SU-DHL-6 (cell line): ENCODE results near the gene RAB26.
"Not testable (repeated sequence)": the region's sequence is repeated elsewhere in the genome, so short reads cannot be mapped to it uniquely, and the experiment has no call there.

Experiments
- H2AFZ ChIP-seq: fragments of 200-600 bp; sonication (generic); 2 replicates; pipeline ENCODE4 v1.6.1; 2014; ENCODE audit warnings: low read depth, mild to moderate bottlenecking, moderate library complexity, mixed read lengths, antibody characterized with exemption, low read length; ENCODE audit not compliant: severe bottlenecking
- H3F3A ChIP-seq: fragments of 200-600 bp; shearing (Covaris generic); 2 replicates; pipeline ENCODE4 v1.6.0; 2016; ENCODE audit warnings: antibody characterized with exemption, mild to moderate bottlenecking; ENCODE audit not compliant: insufficient read depth
- H3K27ac ChIP-seq: fragments of 200-600 bp; sonication (generic); 2 replicates; pipeline ENCODE4 v1.5.1; 2016; ENCODE audit warnings: low read depth, mild to moderate bottlenecking, low read length, moderate library complexity, mixed read lengths
- H3K27me3 ChIP-seq: fragments of 200-600 bp; sonication (generic), shearing (Covaris generic); 2 replicates; pipeline ENCODE4 v1.6.0; 2014; ENCODE audit warnings: mild to moderate bottlenecking, low read length
- H3K36me3 ChIP-seq: fragments of 200-600 bp; sonication (generic); 2 replicates; pipeline ENCODE4 v1.6.1; 2014; ENCODE audit warnings: mild to moderate bottlenecking, low read length, mixed read lengths
- H3K4me2 ChIP-seq: fragments of 300-600, 200-600 bp; shearing (Covaris generic), sonication (generic); 2 replicates; pipeline ENCODE4 v1.6.0; 2014; ENCODE audit warnings: low read length, low read depth, mild to moderate bottlenecking; ENCODE audit not compliant: poor library complexity, severe bottlenecking
- H3K4me3 ChIP-seq: fragments of 200-600 bp; sonication (generic); 2 replicates; pipeline ENCODE4 v1.5.1; 2014; ENCODE audit warnings: antibody characterized with exemption, low read length, mild to moderate bottlenecking, mixed read lengths; ENCODE audit not compliant: insufficient read depth, poor library complexity, severe bottlenecking
- H3K79me2 ChIP-seq: fragments of 200-600 bp; sonication (generic); 2 replicates; pipeline ENCODE4 v1.6.1; 2014; ENCODE audit warnings: mild to moderate bottlenecking, low read length, moderate library complexity; ENCODE audit not compliant: insufficient read depth
- H3K9ac ChIP-seq: fragments of 200-600 bp; sonication (generic); 2 replicates; pipeline ENCODE4 v1.7.0; 2014; ENCODE audit warnings: mild to moderate bottlenecking, low read length
- H3K9me2 ChIP-seq: fragments of 200-600 bp; sonication (generic); replicated peaks from 2 replicates; pipeline ENCODE4 v1.6.1; 2014; ENCODE audit warnings: low read length; ENCODE audit not compliant: insufficient read depth
- H3K9me3 ChIP-seq: fragments of 200-600 bp; sonication (generic); 2 replicates; pipeline ENCODE4 v1.6.1; 2014; ENCODE audit warnings: low read length, mixed read lengths; ENCODE audit not compliant: insufficient read depth
- H4K20me1 ChIP-seq: fragments of 200-600 bp; sonication (generic); 2 replicates; pipeline ENCODE4 v1.6.1; 2014; ENCODE audit warnings: low read depth, mild to moderate bottlenecking, antibody characterized with exemption, low read length, moderate library complexity, mixed read lengths

The RAB26 gene

DNA sequence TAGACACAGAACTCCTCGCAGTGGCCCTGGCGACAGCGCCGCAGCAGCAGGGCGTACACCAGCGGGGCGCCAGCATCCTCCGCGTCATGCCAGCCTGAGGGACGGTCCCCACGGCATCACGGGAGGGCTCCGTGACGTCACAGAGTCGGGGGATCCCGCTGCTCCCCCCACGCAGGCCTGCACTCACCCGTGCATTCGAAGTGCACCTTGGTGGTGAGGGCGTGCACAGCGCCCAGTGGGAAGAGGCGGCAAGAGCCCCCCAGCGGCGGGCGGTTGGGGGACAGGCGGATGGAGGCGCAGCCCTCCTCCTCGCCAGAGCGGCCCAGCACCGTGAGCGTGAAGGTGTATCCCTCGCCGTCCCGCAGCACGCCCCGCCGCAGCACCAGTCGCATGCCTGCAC, 42.2 kb upstream of the RAB26 start:
- not testable (repeated sequence) for H2AFZ ChIP-seq, H4K20me1 ChIP-seq, H3K9me3 ChIP-seq, H3K4me3 ChIP-seq, H3K27ac ChIP-seq, H3K4me2 ChIP-seq, H3K9me2 ChIP-seq, H3K36me3 ChIP-seq, H3K79me2 ChIP-seq, H3K27me3 ChIP-seq, H3F3A ChIP-seq, H3K9ac ChIP-seq

DNA sequence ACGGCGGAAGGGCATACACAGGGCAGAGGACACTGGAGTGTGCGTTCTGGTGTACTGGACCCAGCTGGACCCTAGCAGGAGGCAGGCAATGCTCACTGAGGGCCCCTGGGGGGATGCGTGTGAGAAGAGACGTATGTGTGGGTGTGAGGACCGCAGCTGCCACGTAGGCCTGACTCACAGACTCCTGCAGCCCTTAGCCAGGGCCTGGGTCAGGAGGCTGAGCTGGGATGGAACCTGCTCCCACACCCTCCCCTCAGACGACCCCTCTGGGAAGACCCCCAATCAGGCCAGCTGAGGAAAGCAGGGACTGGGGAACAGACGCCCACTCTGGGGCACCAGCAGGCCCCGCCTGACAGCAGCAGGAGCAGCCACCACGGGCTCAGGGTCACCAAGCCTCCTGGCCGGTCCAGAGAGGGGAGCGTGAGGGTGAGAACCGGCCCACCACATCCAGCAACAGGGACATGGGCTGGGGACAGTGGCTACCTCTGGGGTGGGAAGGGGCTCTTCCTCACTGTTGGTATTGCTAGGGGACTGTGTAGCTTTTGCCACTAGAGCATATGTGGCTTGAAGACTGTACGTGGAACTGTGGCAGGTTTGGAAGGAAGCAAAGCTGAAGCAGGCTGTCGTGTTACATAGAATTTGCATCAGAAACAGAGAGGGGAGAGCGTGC, 41.2 kb upstream of the RAB26 start:
- H2AFZ ChIP-seq, H4K20me1 ChIP-seq, H3K27me3 ChIP-seq, H3K4me2 ChIP-seq, H3K9me3 ChIP-seq, H3K36me3 ChIP-seq, H3F3A ChIP-seq, H3K9me2 ChIP-seq, H3K27ac ChIP-seq, H3K79me2 ChIP-seq, H3K4me3 ChIP-seq, H3K9ac ChIP-seq: not testable (repeated sequence)

DNA sequence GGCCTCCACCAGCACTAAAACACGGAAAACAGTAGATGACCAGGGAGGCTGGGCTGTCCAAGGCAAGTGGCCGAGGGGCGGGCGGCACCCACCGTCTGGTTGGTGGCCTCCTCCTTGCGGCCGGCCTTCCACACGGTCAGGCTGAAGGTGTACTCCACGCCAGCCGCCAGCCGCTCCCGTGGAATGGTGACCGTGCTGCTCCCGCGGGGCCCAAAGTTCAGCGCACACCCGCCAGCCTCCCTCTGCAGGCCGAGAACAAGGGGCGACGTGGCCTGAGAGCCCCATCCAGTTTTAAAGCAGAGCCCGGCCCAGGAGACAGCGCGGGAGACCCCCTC, 40.7 kb upstream of the RAB26 start:
- not testable (repeated sequence) for H3K9me2 ChIP-seq, H3K9ac ChIP-seq, H3K27ac ChIP-seq, H3K36me3 ChIP-seq, H3F3A ChIP-seq, H3K27me3 ChIP-seq, H3K9me3 ChIP-seq, H3K79me2 ChIP-seq, H3K4me3 ChIP-seq, H4K20me1 ChIP-seq, H2AFZ ChIP-seq, H3K4me2 ChIP-seq

DNA sequence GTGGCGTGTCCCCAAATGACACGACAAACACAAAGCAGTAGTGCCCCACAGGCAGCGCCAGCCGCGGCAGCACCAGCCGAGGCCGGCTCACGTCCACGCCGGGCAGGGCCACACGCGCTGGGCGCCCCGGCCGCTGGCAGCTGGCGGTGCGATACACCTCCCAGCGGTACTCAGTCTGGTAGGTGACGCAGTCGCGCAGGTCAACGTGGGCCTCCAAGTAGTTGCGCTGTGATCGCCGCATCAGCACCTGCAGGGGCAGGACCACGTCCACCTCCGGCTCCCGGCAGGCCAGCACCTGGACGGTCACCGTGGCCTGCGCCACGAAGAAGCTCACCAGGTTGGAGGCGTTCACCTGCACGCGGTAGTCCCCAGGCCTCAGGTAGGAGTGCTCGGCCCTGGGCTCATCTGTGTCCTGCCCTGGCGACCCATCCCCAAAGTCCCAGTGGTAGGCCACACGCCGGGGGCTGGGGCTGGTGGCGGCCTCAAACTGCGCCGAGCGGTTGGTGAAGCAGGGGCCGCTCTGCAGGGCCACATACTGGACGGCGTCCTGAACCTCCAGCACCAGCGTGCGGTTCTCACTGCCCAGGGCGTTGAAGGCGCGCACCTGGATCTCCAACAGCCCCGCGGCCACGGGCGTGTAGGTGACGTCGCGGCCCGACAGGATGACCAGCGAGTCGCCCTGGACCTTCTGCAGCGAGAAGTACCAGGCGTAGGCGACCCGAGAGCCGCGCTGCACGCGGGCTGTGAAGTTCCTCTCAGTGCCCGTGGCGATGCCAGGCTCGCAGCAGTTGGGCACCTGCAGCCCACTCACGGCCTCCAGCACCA, 39.8 kb upstream of the RAB26 start:
- not testable (repeated sequence) for H3F3A ChIP-seq, H3K36me3 ChIP-seq, H3K27ac ChIP-seq, H3K9me2 ChIP-seq, H3K79me2 ChIP-seq, H3K4me3 ChIP-seq, H3K4me2 ChIP-seq, H3K27me3 ChIP-seq, H3K9ac ChIP-seq, H4K20me1 ChIP-seq, H2AFZ ChIP-seq, H3K9me3 ChIP-seq

DNA sequence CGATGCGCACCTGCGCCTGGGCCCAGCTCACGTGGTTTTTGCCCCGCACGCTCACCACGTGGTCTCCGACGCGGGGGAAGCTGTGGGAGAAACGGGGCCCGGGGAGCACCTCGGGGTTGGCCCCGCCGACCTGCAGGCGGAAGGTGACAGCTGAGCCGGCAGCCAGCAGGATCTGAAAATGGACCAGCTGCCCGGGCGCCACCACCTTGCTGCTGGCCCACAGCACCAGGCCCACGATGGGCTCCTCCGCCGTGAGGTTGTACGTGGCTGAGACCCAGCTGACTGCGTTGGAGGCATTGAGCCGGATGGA, 39.2 kb upstream of the RAB26 start:
- not testable (repeated sequence) for H3K79me2 ChIP-seq, H3K4me3 ChIP-seq, H3K27me3 ChIP-seq, H3K9me2 ChIP-seq, H3K4me2 ChIP-seq, H3K9me3 ChIP-seq, H3K36me3 ChIP-seq, H3K27ac ChIP-seq, H4K20me1 ChIP-seq, H3F3A ChIP-seq, H2AFZ ChIP-seq, H3K9ac ChIP-seq

DNA sequence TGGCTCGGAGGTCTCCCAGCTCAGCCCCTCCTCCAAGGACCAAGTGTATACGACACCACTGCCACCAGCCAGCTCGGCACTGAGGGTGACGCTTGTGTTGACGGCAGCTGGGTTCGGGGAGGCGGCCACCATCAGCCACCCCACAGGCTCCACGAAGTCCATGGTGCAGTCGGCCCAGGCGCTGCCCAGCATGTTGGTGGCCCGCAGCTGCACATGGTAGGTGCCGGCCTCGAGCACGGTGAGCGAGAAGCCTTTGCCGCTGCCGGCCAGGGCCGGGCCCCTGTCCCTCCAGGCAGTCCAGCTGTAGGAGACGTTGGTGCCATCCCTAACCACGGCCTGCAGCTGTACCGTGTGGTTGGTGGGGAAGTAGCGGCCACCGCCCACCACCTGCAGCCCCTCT, 38.6 kb upstream of the RAB26 start:
- H3K27me3 ChIP-seq, H3K9me2 ChIP-seq, H3K36me3 ChIP-seq, H3F3A ChIP-seq, H3K4me2 ChIP-seq, H3K9ac ChIP-seq, H3K4me3 ChIP-seq, H3K79me2 ChIP-seq, H3K27ac ChIP-seq, H2AFZ ChIP-seq, H4K20me1 ChIP-seq, H3K9me3 ChIP-seq: not testable (repeated sequence)

DNA sequence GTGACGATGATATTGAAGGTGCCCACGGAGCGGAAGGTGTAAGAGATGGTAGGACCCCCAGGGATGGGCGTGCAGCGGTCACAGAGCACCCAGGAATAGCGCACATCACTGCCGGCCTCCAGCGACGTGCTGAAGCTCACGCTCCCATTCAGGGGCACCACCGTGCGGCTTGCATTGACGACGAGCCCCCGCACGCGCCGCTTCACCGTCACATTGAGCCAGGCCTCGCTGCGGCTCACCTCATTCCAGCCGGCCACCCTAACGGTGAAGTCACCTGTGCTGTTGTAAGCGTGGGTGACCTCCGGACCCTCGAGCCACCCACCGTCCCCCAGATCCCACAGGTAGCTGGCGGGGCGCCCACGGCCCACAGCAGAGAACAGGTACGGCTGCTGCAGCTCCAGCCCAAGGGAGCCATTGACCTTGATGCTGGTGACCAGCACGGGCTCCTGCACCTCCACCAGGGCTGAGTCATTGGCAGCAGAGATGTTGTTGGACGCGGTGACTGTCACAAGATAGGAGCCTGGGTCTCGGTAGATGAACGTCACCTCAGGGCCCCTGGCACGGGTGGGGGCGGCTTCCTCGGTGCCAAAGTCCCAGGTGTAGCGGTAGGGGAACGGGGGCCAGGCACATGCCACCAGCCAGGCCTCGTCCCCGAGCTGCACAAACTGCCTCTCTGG, 38.0 kb upstream of the RAB26 start:
- not testable (repeated sequence) for H3K27me3 ChIP-seq, H3F3A ChIP-seq, H3K4me3 ChIP-seq, H3K9me2 ChIP-seq, H3K27ac ChIP-seq, H3K9ac ChIP-seq, H3K9me3 ChIP-seq, H4K20me1 ChIP-seq, H3K79me2 ChIP-seq, H3K36me3 ChIP-seq, H3K4me2 ChIP-seq, H2AFZ ChIP-seq

DNA sequence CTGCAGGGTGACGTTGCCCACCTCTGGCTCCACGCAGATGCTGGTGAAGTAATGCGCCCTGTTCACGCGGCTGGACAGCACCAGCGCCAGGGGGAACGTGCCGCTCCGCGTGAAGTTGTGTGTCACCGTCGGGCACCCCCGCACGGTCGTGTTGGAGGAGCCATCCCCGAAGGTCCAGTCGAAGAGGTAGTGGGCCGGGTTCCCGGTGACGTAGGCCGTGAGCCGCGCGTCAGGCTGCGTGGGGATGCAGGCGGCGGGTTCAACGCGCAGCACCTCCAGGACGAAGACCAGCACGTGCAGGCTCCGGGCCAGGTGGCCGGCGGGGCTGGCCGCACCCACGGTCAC, 37.4 kb upstream of the RAB26 start:
- not testable (repeated sequence) for H3K36me3 ChIP-seq, H3K9me3 ChIP-seq, H3K9ac ChIP-seq, H4K20me1 ChIP-seq, H3K79me2 ChIP-seq, H3K9me2 ChIP-seq, H3K27ac ChIP-seq, H3F3A ChIP-seq, H2AFZ ChIP-seq, H3K4me3 ChIP-seq, H3K27me3 ChIP-seq, H3K4me2 ChIP-seq
